Skeletal muscle tissue (tissue), 4 donors: ENCODE results near the gene EPB41L2. TPM values are rescaled to one million over a fixed set of nuclear protein-coding genes. Genes with fewer than 3 reads are reported as not detected.

ENCODE experiments used
- H3K27ac ChIP-seq: one replicate; pipeline ENCODE4 v1.7.0; 2013; ENCODE audit warnings: mild to moderate bottlenecking, low read depth, low read length, inconsistent platforms
- H3K27me3 ChIP-seq, 3 donors: one replicate each; pipeline ENCODE4 v1.7.0; 2013; ENCODE audit warnings: low read length in 3 of 3; ENCODE audit not compliant: control insufficient read depth in 3 of 3, insufficient read depth in 3 of 3
- H3K36me3 ChIP-seq, 3 donors: one replicate each; pipeline ENCODE4 v1.7.0; 2013; ENCODE audit warnings: low read length in 3 of 3; ENCODE audit not compliant: control insufficient read depth in 3 of 3, insufficient read depth in 3 of 3
- H3K4me1 ChIP-seq, 3 donors: one replicate each; pipeline ENCODE4 v1.7.0; 2013; ENCODE audit warnings: low read length in 3 of 3, mild to moderate bottlenecking in 3 of 3; ENCODE audit not compliant: control insufficient read depth in 3 of 3, insufficient read depth in 3 of 3
- H3K4me3 ChIP-seq, 3 donors: one replicate each; pipeline ENCODE4 v1.7.0; 2013; ENCODE audit warnings: low read length in 3 of 3
- H3K9ac ChIP-seq, 3 donors: one replicate each; pipeline ENCODE4 v1.7.0; 2013; ENCODE audit warnings: low read length in 3 of 3, mild to moderate bottlenecking in 3 of 3, moderate library complexity in 2 of 3, low read depth in 1 of 3
- H3K9me3 ChIP-seq, 3 donors: one replicate each; pipeline ENCODE4 v1.7.0; 2013; ENCODE audit warnings: low read length in 3 of 3; ENCODE audit not compliant: control insufficient read depth in 3 of 3
- total RNA-seq: library from RNA; depleted of rRNA; stranded (reverse); fragments of >200 nt; gene quantifications from one replicate; pipeline ENCODE4 v1.2.3, GENCODE V29; 2014
- donor health status: Osteomylitis.

Gene EPB41L2
- total RNA-seq, 1 donor from 2014 or later, result 187 TPM

- no peaks in the 10 kb centered on the region for H3K27me3 ChIP-seq
- peaks cover 2 to 11% (median 3%) of the 10 kb centered on the region in 3 donors for H3K36me3 ChIP-seq
- H3K27ac ChIP-seq, result no peak overlapping the region
- H3K9ac ChIP-seq, result no peak overlapping the region
- H3K4me3 ChIP-seq, result no peak overlapping the region
- H3K9me3 ChIP-seq, result no peaks in the 10 kb centered on the region
- peaks cover 0 to 3% (median 0%) of the 10 kb centered on the region in 3 donors for H3K4me1 ChIP-seq
Observed at GRCh38 chr6:130890521-130890971, 172.5 kb downstream of the EPB41L2 start.

GRCh38 chr6:130889423-130889822 is 173.6 kb downstream of the EPB41L2 start:
- H3K4me3 ChIP-seq, result no peak overlapping the region
- H3K36me3 ChIP-seq, result peaks cover 2 to 11% (median 3%) of the 10 kb centered on the region in 3 donors
- peaks cover 0 to 3% (median 0%) of the 10 kb centered on the region in 3 donors for H3K4me1 ChIP-seq
- no peaks in the 10 kb centered on the region for H3K27me3 ChIP-seq
- H3K9ac ChIP-seq, result no peak overlapping the region
- H3K27ac ChIP-seq, result no peak overlapping the region
- H3K9me3 ChIP-seq, result no peaks in the 10 kb centered on the region

- no peaks in the 10 kb centered on the region for H3K27me3 ChIP-seq
- H3K36me3 ChIP-seq, result peaks cover 0 to 2% (median 0%) of the 10 kb centered on the region in 3 donors
- peaks cover 0 to 3% (median 0%) of the 10 kb centered on the region in 3 donors for H3K4me1 ChIP-seq
- no peak overlapping the region for H3K9ac ChIP-seq
- no peaks in the 10 kb centered on the region for H3K9me3 ChIP-seq
- H3K27ac ChIP-seq, result no peak overlapping the region
- no peak overlapping the region for H3K4me3 ChIP-seq
Observed at GRCh38 chr6:130888246-130888645, 174.8 kb downstream of the EPB41L2 start.

GRCh38 chr6:130886966-130887365 is 176.1 kb downstream of the EPB41L2 start:
- Histone ChIP-seq H3K9ac (no peak overlapping the region), H3K36me3 (peaks cover 0 to 3% (median 0%) of the 10 kb centered on the region in 3 donors), H3K4me3 (no peak overlapping the region), H3K9me3 (no peaks in the 10 kb centered on the region), H3K4me1 (peaks cover 0 to 3% (median 0%) of the 10 kb centered on the region in 3 donors), H3K27ac (no peak overlapping the region), H3K27me3 (no peaks in the 10 kb centered on the region)

- Histone ChIP-seq H3K9me3 (no peaks in the 10 kb centered on the region), H3K4me1 (no peaks in the 10 kb centered on the region), H3K27me3 (no peaks in the 10 kb centered on the region), H3K9ac (no peak overlapping the region), H3K36me3 (peaks cover 0 to 3% (median 0%) of the 10 kb centered on the region in 3 donors), H3K4me3 (no peak overlapping the region), H3K27ac (no peak overlapping the region)
Observed at GRCh38 chr6:130885392-130886192, 177.5 kb downstream of the EPB41L2 start.

- H3K27me3 ChIP-seq, result no peaks in the 10 kb centered on the region
- no peaks in the 10 kb centered on the region for H3K9me3 ChIP-seq
- no peak overlapping the region for H3K4me3 ChIP-seq
- H3K27ac ChIP-seq, result no peak overlapping the region
- peaks cover 0 to 6% (median 2%) of the 10 kb centered on the region in 3 donors for H3K36me3 ChIP-seq
- no peaks in the 10 kb centered on the region for H3K4me1 ChIP-seq
- no peak overlapping the region for H3K9ac ChIP-seq
Observed at GRCh38 chr6:130882370-130882769, 180.7 kb downstream of the EPB41L2 start.

- H3K9me3 ChIP-seq, result no peaks in the 10 kb centered on the region
- H3K27me3 ChIP-seq, result no peaks in the 10 kb centered on the region
- no peak overlapping the region for H3K9ac ChIP-seq
- H3K27ac ChIP-seq, result no peak overlapping the region
- H3K4me3 ChIP-seq, result no peak overlapping the region
- peaks cover 0 to 10% (median 2%) of the 10 kb centered on the region in 3 donors for H3K36me3 ChIP-seq
- H3K4me1 ChIP-seq, result no peaks in the 10 kb centered on the region
Observed at GRCh38 chr6:130879826-130880225, 183.2 kb downstream of the EPB41L2 start.

GRCh38 chr6:130873746-130874145 is 189.3 kb downstream of the EPB41L2 start:
- H3K36me3 ChIP-seq, result peaks cover 0 to 4% (median 2%) of the 10 kb centered on the region in 3 donors

GRCh38 chr6:130872250-130873095 is 190.6 kb downstream of the EPB41L2 start:
- H3K27me3 ChIP-seq, result no peaks in the 10 kb centered on the region
- no peak overlapping the region for H3K9ac ChIP-seq
- H3K4me3 ChIP-seq, result no peak overlapping the region
- H3K9me3 ChIP-seq, result no peaks in the 10 kb centered on the region
- no peaks in the 10 kb centered on the region for H3K4me1 ChIP-seq
- H3K36me3 ChIP-seq, result peaks cover 0 to 4% (median 0%) of the 10 kb centered on the region in 3 donors
- no peak overlapping the region for H3K27ac ChIP-seq

More at GRCh38 chr6:130873746-130874145, 189.3 kb downstream of the EPB41L2 start:
- H3K9ac ChIP-seq, result no peak overlapping the region
- no peaks in the 10 kb centered on the region for H3K4me1 ChIP-seq
- no peak overlapping the region for H3K4me3 ChIP-seq
- H3K27me3 ChIP-seq, result no peaks in the 10 kb centered on the region
- H3K27ac ChIP-seq, result no peak overlapping the region
- no peaks in the 10 kb centered on the region for H3K9me3 ChIP-seq
